Measurements from ENCODE around the gene NPPB.

The NPPB gene

DNA sequence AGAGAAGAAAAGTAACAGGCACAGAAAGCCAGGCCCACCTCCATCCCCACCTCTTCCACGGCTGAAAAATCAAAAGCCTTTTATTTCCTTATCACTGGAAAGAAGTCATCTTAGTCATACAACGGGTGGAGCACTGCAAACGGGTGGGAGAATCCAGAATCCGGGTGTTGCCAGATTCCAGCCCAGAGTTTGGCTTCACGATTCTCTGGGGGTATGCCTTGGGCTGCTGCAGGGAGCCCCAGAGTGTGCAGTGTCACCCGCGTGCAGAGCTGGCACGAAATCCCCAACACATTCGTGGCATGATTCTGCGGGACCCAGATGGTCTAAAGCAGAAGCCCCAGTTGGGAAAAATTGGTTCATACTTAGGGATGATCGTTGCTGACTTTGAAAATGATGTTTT lies 8.6 kb downstream of the NPPB start:
- no peak for DNase-seq (ENCODE audit: low spot score)
- TF ChIP-seq, protein P1, sequence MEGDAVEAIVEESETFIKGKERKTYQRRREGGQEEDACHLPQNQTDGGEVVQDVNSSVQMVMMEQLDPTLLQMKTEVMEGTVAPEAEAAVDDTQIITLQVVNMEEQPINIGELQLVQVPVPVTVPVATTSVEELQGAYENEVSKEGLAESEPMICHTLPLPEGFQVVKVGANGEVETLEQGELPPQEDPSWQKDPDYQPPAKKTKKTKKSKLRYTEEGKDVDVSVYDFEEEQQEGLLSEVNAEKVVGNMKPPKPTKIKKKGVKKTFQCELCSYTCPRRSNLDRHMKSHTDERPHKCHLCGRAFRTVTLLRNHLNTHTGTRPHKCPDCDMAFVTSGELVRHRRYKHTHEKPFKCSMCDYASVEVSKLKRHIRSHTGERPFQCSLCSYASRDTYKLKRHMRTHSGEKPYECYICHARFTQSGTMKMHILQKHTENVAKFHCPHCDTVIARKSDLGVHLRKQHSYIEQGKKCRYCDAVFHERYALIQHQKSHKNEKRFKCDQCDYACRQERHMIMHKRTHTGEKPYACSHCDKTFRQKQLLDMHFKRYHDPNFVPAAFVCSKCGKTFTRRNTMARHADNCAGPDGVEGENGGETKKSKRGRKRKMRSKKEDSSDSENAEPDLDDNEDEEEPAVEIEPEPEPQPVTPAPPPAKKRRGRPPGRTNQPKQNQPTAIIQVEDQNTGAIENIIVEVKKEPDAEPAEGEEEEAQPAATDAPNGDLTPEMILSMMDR (IDR thresholded peaks at IDR 0.05; ENCODE audit: borderline replicate concordance, control extremely low read depth, extremely low read depth, insufficient read depth, missing control alignments), result no peak
- in situ Hi-C loops (cut with MboI; ENCODE audit: low sequenced_read_pairs, unreplicated experiment), result no loop called here

DNA sequence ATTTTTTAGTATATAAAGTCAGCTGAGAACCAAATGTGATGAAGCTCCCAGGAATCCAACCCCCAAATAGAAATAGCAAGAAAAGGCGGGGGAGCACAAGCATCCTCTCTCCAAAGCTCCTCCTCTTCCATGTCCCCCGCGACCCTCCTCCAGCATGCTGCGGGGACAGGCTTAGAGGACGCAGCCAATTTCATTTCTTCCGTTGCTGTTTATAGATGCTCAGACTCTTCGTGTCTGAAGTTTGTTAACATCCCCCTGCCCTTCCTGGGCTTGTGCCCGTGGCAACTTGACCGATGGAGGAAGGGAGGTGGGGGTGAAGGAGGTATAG lies 10.4 kb downstream of the NPPB start:
- in situ Hi-C loops (cut with MboI; ENCODE audit: low sequenced_read_pairs, unreplicated experiment), result loop anchor here (10.0 kb wide), 1 partner anchor 56 kb away; no protein-coding TSS in a partner anchor
- no peak for DNase-seq (ENCODE audit: low spot score)
- TF ChIP-seq, protein P1 (IDR thresholded peaks at IDR 0.05; ENCODE audit: borderline replicate concordance, control extremely low read depth, extremely low read depth, insufficient read depth, missing control alignments), result no peak

DNA sequence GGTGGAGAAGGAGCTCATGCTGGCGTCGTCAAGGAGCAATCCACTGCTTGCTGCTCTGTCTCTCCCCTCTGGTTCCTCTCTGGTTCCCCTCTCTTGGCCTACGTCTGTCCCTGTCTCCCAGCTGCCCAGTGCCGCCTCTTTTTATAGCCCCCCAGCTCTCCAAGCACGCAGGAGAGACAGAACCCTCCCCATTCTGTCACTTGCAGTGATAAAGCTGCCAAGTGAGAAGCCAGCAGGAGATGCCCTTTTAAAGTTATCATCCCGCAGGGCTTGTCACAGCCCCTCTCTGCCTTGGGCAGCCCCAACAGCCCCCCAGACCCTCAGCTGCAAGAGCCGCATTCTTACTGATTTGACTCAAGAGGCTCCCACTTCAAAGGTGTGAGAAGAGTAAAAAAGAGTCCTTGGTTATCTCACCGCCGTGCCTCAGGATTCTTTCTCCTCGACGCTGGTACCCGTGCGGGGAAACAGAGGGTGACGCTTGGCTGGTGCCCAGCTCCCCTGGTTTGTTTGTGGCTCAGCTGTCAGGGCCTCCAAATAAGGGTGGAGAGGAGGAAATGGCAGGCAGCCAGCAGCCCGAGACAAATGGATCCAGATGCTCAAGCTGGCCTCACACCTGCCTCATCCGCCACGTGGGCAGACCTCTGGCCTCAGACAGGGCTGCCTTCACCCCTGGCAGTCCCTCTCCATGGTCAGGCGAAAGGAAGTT lies 10.9 kb downstream of the NPPB start, which contains the start of gene NPPA:
Gene NPPA, minus strand, starts transcription at position 117 of the 706 bp plus-strand sequence. Its CDS starts 99 bp downstream, at position 18.
- in situ Hi-C loops (cut with MboI; ENCODE audit: low sequenced_read_pairs, unreplicated experiment), result loop anchor here (10.0 kb wide), 1 partner anchor 57 kb away; no protein-coding TSS in a partner anchor
- TF ChIP-seq, protein P1 (IDR thresholded peaks at IDR 0.05; ENCODE audit: borderline replicate concordance, control extremely low read depth, extremely low read depth, insufficient read depth, missing control alignments), result no peak
- no peak for DNase-seq (ENCODE audit: low spot score)

DNA sequence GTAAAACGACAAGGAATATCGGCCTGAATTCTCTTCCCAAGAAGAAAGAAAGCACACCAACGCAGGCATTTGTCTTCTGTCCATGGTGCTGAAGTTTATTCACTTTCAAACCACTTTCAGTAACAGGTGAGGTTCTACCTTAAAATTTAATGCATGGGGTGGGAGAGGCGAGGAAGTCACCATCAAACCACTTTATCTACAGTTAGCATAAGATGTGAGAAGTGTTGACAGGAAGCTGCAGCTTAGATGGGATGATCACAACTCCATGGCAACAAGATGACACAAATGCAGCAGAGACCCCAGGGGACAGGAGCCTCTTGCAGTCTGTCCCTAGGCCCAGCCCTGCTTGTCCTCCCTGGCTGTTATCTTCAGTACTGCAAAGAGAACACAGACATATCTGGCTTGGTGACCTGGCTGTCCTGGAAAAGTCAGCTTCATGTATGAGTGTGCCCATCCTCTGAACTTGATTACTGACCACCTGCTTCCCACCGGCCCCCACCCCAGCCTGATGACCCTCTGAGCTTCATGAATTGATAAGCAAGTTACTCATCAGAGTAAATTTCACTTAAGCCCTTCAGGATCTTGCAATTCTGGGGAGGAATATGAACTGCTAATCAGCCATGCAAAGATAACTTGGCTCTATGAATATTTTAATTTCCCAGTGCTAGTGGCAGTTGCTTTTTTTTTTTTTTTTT lies 13.0 kb downstream of the NPPB start:
- TF ChIP-seq, protein P1 (IDR thresholded peaks at IDR 0.05; ENCODE audit: borderline replicate concordance, control extremely low read depth, extremely low read depth, insufficient read depth, missing control alignments), result no peak
- in situ Hi-C loops (cut with MboI; ENCODE audit: low sequenced_read_pairs, unreplicated experiment), result loop anchor here (10.0 kb wide), 1 partner anchor 59 kb away; no protein-coding TSS in a partner anchor
- no peak for DNase-seq (ENCODE audit: low spot score)

DNA sequence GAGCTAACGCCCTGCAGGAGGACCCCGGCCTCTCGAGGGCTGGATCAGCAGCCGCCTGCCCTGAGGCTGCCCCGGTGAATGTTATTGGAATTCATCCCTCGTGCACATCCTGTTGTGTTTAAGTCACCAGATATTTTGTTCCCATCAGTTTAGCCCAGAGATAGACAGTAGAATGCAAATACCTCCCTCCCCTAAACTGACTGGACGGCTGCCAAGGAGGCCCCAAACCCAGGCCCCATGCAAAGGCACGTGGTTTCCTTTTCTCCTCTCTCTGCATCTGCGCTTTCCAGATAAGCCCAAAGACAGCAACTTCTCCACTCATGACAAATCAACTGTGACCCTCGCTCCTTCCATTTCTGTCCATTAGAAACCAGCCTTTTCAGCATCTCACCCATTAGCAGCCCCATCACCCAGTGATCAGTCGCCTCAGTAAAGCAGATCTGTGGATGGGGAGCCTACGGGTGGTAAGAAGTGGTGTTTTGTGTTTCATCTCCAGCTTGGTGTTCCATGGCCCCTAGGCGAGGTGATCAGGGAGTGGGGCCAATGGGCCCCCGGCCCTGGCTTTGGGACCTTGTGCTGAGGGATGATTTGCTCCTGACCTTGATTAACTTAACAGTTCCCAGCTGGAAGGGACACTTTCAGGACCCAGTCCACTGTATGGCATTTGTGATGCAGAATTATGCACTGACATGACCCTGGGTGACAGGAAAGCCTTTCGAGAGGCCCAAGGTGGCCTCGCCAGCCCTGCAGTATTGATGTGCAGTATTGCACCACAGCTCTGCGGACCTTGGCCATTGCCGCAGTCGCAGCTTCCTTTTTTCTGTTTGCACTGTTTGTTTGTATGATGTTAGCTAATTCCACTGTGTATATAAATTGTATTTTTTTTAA lies 16.3 kb downstream of the NPPB start:
- in situ Hi-C loops (cut with MboI; ENCODE audit: low sequenced_read_pairs, unreplicated experiment), result loop anchor here (10.0 kb wide), 1 partner anchor 62 kb away; no protein-coding TSS in a partner anchor
- peak; percentile 63 for DNase-seq (ENCODE audit: low spot score)
- TF ChIP-seq, protein P1 (IDR thresholded peaks at IDR 0.05; ENCODE audit: borderline replicate concordance, control extremely low read depth, extremely low read depth, insufficient read depth, missing control alignments), result no peak

All from GM13976 (cell line).